Right atrium auricular region (tissue), 2 donors: ENCODE measurements around the gene SULT1B1. TPM values are rescaled to one million over a fixed set of nuclear protein-coding genes. Genes with fewer than 3 reads are reported as not detected.

Experiments used
- DNase-seq: peaks from one replicate; pipeline ENCODE4 v3.0.0-alpha.2; 2019; ENCODE audit warnings: low spot score
- H3K27ac ChIP-seq, 2 donors: fragments of 200-600 bp; sonication (generic); 1 replicate in 1 of 2; 2 replicates in 1 of 2; pipeline ENCODE4 v1.5.1; 2016 to 2019
- H3K27me3 ChIP-seq, 2 donors: fragments of 200-600 bp; sonication (generic); one replicate each; pipeline versions ENCODE4 v1.5.1 to v1.6.0; 2017 to 2019
- H3K36me3 ChIP-seq: fragments of 200-600 bp; sonication (generic); one replicate; pipeline ENCODE4 v1.5.1; 2016
- H3K4me1 ChIP-seq, 2 donors: fragments of 200-600 bp; sonication (generic); one replicate each; pipeline versions ENCODE4 v1.5.1 to v1.6.0; 2017 to 2019
- H3K4me3 ChIP-seq, 2 donors: fragments of 200-600 bp; sonication (generic); 1 replicate in 1 of 2; 2 replicates in 1 of 2; pipeline ENCODE4 v1.5.1; 2017 to 2019; ENCODE audit warnings: mild to moderate bottlenecking in 1 of 2, moderate library complexity in 1 of 2
- H3K9me3 ChIP-seq, 2 donors: fragments of 200-600 bp; sonication (generic); one replicate each; pipeline ENCODE4 v1.5.1; 2019
- total RNA-seq, 2 donors: library from RNA; depleted of rRNA; stranded (reverse); fragments of >200 nt; gene quantifications; one replicate each; pipeline ENCODE4 v1.1.0, GENCODE V29; 2016
- TF ChIP-seq, protein P1 (sequence below), 2 donors: fragments of 200-600 bp; sonication (generic); IDR thresholded peaks; one replicate each; pipeline ENCODE4 v1.5.1; 2019; ENCODE audit warnings: antibody characterized with exemption in 2 of 2

SULT1B1 gene
- total RNA-seq, 2 donors from 2014 or later: 0.67 to 1.5 TPM

- Histone ChIP-seq H3K27ac (no peak overlapping the region), H3K9me3 (no peaks in the 10 kb centered on the region), H3K36me3 (no peaks in the 10 kb centered on the region), H3K4me3 (no peak overlapping the region), H3K27me3 (no peaks in the 10 kb centered on the region), H3K4me1 (no peaks in the 10 kb centered on the region)
- DNase-seq: no peak
- TF ChIP-seq, protein P1, sequence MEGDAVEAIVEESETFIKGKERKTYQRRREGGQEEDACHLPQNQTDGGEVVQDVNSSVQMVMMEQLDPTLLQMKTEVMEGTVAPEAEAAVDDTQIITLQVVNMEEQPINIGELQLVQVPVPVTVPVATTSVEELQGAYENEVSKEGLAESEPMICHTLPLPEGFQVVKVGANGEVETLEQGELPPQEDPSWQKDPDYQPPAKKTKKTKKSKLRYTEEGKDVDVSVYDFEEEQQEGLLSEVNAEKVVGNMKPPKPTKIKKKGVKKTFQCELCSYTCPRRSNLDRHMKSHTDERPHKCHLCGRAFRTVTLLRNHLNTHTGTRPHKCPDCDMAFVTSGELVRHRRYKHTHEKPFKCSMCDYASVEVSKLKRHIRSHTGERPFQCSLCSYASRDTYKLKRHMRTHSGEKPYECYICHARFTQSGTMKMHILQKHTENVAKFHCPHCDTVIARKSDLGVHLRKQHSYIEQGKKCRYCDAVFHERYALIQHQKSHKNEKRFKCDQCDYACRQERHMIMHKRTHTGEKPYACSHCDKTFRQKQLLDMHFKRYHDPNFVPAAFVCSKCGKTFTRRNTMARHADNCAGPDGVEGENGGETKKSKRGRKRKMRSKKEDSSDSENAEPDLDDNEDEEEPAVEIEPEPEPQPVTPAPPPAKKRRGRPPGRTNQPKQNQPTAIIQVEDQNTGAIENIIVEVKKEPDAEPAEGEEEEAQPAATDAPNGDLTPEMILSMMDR (IDR thresholded peaks at IDR 0.05): no peak
Observed at GRCh38 chr4:69697536-69698242, 62.7 kb downstream of the SULT1B1 start.

DNA sequence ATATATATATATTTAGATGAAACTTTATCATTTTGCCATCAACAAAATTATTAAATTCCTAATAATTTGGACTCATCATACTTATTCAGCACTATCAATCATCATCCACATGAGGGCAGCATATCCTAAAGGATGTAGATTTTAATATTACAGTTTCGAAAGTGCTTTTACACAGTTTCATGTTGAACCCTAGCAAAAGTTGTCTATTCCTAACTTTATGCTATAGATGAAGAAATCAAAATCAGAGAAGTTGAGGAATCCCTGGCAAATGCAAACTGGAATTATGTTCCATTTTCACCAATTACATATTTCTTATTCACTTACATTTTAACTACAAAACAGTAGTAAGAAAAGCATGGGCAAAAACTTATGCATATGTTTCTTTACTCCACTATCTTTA, 70.8 kb downstream of the SULT1B1 start:
- DNase-seq: no peak
- Histone ChIP-seq H3K27me3 (no peaks in the 10 kb centered on the region), H3K4me1 (no peaks in the 10 kb centered on the region), H3K36me3 (no peaks in the 10 kb centered on the region), H3K27ac (no peak overlapping the region), H3K9me3 (no peaks in the 10 kb centered on the region), H3K4me3 (no peak overlapping the region)
- TF ChIP-seq, protein P1 (IDR thresholded peaks at IDR 0.05): peak in 1 of 2 donors; percentile 60

DNA sequence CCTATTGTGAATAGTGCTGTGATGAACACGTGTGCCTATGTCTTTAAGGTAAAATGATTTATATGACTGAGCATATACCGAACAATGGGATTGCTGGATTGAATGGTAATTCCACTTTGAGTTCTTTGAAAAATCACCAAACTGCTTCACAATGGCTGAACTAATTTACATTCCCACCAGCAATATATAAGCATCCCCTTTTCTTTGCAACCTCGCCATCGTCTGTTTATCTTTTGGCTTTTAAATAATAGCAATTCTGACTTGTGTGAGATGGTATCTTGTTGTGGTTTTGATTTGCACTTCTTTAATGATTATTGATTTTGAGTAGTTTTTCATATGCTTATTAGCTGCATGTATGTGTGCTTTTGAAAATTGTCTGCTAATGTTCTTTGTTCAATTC, 75.6 kb downstream of the SULT1B1 start:
- H3K9me3 ChIP-seq: no peaks in the 10 kb centered on the region
- no peak for DNase-seq
- no peaks in the 10 kb centered on the region for H3K27me3 ChIP-seq
- H3K27ac ChIP-seq: no peak overlapping the region
- TF ChIP-seq, protein P1 (IDR thresholded peaks at IDR 0.05): no peak
- H3K4me3 ChIP-seq: no peak overlapping the region
- no peaks in the 10 kb centered on the region for H3K36me3 ChIP-seq
- no peaks in the 10 kb centered on the region for H3K4me1 ChIP-seq

Other genes starting within 250 kb of the SULT1B1 start
- not detected for gene UGT2A2, start 121.0 kb downstream of the SULT1B1 start, total RNA-seq
- gene UGT2A1, start 107.4 kb downstream of the SULT1B1 start, total RNA-seq: not detected
- not detected for gene SULT1E1, start 99.5 kb upstream of the SULT1B1 start, total RNA-seq
- gene CSN1S1, start 170.4 kb upstream of the SULT1B1 start, total RNA-seq: not detected
- gene CSN2, start 205.1 kb upstream of the SULT1B1 start, total RNA-seq: not detected
- not detected for gene STATH, start 235.3 kb upstream of the SULT1B1 start, total RNA-seq